ES-I3 (cell line): ENCODE measurements around the gene RASGEF1C.
"Not testable (repeated sequence)": the region's sequence is repeated elsewhere in the genome, so short reads cannot be mapped to it uniquely, and the experiment has no call there.

Experiments used
- H3K36me3 ChIP-seq: 2 replicates; pipeline ENCODE4 v1.6.1; 2013; ENCODE audit warnings: mild to moderate bottlenecking, low read length, control low read depth, moderate library complexity; ENCODE audit not compliant: insufficient read depth
- H3K4me1 ChIP-seq: 2 replicates; pipeline ENCODE4 v1.6.1; 2013; ENCODE audit warnings: mild to moderate bottlenecking, control low read depth, low read length; ENCODE audit not compliant: insufficient read depth
- H3K9ac ChIP-seq: 2 replicates; pipeline ENCODE4 v1.6.1; 2013; ENCODE audit warnings: low read depth, mild to moderate bottlenecking, low read length, moderate library complexity
- H3K9me3 ChIP-seq: 2 replicates; pipeline ENCODE4 v1.6.1; 2013; ENCODE audit warnings: mild to moderate bottlenecking, low read length, moderate library complexity; ENCODE audit not compliant: control insufficient read depth, insufficient read depth

RASGEF1C gene

DNA sequence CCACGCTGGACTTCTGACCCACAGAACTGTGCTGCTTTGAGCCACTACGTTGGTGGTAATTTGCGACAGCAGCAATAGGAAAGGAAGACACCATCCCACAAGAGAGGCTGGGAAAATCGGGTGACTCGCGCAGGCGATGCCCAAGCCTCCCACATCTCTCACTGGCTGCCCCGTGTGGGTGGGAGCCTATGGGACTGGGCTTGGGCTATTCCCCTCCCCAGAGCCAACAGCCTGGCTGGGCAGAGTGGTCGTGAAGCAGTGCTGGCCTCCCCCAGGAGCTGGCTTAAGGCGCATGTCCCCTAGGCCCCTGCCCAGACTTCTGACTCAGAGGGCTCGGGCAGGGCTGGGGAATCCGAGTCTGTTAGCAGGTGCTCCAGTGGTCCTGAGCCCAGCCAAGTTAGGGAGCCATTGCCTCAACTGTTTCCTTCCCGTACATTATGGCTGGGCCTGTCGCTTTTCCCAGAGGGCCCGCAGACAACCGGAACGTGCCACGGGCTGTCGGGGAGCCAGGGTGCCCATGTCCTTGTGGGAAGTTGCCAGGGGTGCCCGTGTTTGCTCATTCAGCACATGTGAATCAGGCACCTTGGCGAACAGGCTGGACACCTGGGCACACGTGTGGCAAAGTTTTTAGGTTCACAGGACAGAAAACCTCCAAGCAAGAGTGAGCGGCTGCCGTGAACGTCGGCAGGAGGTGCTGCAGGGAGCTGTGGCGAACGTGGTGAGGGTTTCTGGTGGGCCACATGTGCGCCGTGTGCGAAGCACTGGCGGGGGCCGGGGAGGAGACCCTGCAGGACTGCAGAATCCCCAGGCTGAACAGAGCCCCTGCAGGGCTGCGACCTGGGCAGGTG lies 7.0 kb upstream of the RASGEF1C start:
- H3K9ac ChIP-seq = no peak overlapping the region
- no peaks in the 10 kb centered on the region for H3K36me3 ChIP-seq
- peaks cover 4% of the 10 kb centered on the region; the same call in 1 of the 2 replicates for H3K9me3 ChIP-seq
- no peaks in the 10 kb centered on the region for H3K4me1 ChIP-seq

DNA sequence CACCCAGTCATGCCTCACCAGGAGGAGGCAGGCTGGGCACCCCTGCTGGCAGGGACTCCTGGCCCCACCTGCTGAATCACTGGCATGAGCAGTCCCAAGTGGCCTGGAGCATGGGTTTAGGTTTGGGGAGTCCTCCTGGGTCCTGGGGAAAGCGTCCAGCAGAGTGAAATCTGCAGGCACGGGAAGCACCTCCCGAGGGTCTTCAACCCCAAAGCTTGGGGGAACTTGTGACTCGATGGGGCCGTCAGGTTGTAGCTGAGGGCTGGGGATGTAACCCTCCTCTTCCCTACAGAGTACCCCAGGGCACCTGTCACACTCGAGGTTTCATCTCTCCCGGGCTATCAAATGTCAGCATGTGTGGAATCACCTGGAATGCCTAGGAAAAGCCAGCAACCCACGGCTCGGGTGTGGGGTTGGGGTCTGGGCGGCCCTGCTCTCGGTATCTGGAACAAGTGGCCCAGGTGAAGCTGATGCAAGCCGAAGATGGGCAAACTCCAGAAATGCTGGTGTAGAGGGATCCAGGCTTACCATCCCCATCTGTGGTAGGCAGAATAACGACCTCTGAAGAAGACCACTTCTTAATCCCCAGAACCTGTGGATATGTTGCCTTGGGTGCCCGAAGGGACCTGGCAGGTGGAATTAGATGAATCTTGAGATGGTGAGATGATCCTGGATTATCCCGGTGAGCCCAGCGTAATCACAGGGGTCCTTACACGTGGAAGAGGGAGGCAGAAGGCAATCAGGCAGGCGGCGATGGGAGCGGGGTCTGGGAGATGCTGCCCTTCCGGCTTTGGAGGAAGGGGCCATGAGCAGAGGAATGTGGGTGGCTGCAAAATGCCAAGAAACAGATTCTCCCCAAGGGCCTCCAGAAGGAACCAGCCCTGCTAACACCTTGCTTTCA lies 6.1 kb upstream of the RASGEF1C start:
- Histone ChIP-seq H3K9me3 (peaks cover 4% of the 10 kb centered on the region; the same call in 1 of the 2 replicates), H3K4me1 (no peaks in the 10 kb centered on the region), H3K36me3 (no peaks in the 10 kb centered on the region), H3K9ac (no peak overlapping the region)

DNA sequence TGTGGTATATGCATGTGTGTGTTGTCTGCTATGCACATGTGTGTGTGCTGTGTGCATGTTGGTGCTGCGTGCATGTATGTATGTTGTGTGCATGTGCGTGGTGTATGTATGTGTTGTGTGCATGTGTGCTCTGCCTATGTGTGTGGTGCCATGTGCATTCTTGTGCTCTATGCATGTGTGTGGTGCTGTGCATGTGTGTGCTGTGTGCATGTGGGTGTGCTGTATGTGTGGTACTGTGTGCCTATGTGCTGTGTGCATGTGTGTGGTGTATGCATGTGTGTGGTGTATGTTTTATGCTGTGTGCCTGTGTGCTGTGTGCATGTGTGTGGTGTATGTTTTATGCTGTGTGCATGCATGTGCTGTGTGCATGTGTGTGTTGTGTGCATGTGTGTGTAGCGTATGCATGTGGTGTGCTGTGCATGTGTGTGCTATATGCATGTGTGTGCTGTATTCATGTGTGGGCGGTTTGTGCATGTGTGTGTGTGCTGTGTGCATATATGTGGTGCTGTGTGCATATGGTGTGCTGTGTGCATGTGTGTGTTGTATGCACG lies 4.7 kb upstream of the RASGEF1C start:
- no peaks in the 10 kb centered on the region for H3K4me1 ChIP-seq
- H3K36me3 ChIP-seq = no peaks in the 10 kb centered on the region

DNA sequence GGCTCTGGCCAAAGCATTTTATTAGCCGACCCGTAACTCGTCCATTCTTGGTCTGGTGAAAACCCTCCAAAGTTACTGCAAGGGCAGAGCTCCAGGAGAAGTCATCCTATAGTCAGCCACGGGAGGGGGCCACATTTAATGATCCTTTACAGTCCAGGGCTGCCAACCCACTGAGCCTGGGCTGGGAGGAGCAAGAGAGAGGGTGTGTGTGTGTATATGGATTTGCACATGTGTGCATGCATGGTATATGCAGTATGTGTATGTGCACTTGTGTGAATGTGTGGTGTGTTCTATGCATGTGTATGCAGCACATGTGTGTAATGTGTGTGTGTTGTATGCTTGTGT lies 4.2 kb upstream of the RASGEF1C start:
- H3K9ac ChIP-seq = no peak overlapping the region
- H3K9me3 ChIP-seq = peaks cover 4% of the 10 kb centered on the region; the same call in 1 of the 2 replicates
- no peaks in the 10 kb centered on the region for H3K4me1 ChIP-seq
- H3K36me3 ChIP-seq = no peaks in the 10 kb centered on the region

More for the DNA sequence above, 4.7 kb upstream of the RASGEF1C start:
- no peak overlapping the region for H3K9ac ChIP-seq
- H3K9me3 ChIP-seq = peaks cover 4% of the 10 kb centered on the region; the same call in 1 of the 2 replicates

DNA sequence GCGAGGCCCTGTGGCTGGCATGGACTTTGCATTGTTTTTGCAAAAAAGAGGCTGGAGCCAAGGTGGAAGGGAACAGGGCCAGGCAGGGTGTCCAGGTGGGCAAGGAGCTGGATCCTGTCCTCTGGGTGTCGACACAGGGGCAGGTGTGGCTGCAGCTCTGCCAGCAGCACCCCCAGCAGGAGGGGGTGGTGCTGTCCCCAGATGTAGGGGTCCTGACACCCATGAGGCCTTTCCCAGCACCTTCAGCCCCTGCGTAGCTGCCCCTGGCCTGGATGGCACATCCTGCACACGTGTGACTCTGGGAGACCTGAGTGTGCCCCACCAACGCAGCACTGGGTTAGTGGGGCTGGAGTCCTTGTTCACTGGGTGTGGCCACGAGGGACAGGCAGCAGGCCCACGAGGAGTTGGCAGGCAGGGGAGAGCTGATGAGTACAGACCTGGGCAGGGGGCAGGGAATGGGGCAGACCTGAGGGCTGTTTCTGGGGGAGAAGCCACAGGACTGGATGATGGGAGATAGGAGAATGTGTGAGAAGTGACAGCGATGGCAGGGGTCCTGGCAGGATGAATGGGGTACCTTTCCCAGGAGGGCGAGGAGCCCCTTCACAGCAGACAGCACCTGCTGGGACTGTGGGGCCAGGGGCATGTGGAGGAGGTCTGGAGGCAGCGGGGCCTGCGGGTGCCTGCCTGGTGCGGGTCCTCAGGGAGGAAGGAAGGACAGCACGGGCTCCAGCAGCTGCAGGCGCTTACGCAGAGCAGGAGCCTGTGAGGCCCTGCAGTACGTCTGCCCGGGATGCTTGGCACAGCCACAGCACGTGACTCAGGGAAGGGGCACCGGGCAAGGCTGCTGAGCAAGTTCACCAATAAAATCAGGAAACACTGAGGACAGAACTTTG lies 3.6 kb upstream of the RASGEF1C start:
- no peak overlapping the region for H3K9ac ChIP-seq
- H3K4me1 ChIP-seq = no peaks in the 10 kb centered on the region
- peaks cover 4% of the 10 kb centered on the region; the same call in 1 of the 2 replicates for H3K9me3 ChIP-seq
- no peaks in the 10 kb centered on the region for H3K36me3 ChIP-seq

DNA sequence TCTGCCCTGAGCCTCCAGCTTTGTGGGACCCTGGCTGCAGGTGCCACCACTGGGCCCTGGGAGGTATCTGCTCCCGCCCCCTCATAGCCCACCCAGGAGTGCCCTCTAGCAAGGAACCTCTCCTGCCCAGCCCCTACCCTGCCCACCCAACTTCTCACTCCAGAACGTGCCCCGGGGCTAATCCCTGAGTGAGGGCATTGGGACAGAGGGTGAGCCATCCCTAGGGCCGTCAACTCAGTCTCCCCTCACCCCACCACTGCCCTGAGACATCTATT lies 2.7 kb upstream of the RASGEF1C start:
- H3K9ac ChIP-seq = no peak overlapping the region
- no peaks in the 10 kb centered on the region for H3K4me1 ChIP-seq
- H3K36me3 ChIP-seq = no peaks in the 10 kb centered on the region
- H3K9me3 ChIP-seq = peaks cover 4% of the 10 kb centered on the region; the same call in 1 of the 2 replicates

DNA sequence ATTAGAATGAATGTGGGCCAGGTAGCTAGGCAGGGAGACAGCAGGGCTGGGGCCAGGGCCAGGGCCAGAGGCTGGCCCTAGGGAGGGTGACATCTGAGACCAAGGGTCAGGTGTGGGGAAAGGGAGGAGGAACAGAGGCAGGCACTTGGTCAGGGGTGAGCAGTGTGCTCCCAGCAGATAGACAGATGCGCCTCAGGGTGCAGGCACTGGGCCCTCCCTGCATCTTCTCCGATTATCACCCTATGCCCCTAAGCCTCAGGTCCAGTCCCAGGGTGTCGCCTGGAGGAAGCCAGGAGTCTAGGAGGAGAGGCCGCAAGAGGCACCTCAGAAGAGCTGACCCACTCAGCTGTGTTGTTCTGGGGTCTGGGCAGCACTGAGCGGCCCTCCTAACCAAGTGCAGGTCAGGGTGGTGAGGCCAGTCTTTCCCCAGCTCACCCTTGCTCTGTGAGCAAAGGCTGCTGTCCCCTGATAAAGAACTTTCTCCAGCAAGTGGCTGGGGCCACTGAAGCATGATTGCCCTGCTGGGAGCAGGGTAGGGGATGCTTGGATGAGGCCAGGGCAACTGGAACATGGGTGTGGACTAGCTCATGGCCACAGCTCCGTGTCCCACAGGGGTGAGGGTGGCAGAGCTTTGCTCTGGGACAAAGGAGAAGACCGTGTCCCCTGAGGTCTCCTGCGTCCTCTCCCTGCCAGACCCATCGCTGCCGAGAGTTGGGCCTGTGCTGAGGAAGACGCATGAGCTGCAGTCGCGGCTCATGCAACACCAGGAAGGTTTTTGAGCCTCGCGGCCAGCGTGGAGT lies 2.1 kb upstream of the RASGEF1C start:
- H3K36me3 ChIP-seq = no peaks in the 10 kb centered on the region
- no peaks in the 10 kb centered on the region for H3K9me3 ChIP-seq
- H3K4me1 ChIP-seq = no peaks in the 10 kb centered on the region
- no peak overlapping the region for H3K9ac ChIP-seq

DNA sequence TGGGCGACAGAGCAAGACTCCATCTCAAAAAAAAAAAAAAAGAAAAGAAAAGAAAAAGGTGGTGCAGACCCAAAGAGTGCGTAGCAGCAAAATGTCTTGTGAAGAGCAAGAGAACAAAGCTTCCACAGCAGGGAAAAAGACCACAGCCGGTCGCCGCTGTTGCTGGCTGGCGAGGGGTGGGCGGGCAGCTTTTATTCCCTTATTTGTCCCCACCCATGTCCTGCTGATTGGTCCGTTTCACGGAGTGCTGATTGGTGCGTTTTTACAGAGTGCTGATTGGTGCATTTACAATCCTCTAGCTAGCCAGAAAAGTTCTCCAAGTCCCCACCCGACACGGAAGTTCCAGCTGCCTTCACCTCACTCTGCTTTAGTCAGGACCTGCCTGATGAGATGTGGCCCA lies 1.1 kb upstream of the RASGEF1C start:
- not testable (repeated sequence) for H3K9ac ChIP-seq, H3K9me3 ChIP-seq, H3K36me3 ChIP-seq, H3K4me1 ChIP-seq

DNA sequence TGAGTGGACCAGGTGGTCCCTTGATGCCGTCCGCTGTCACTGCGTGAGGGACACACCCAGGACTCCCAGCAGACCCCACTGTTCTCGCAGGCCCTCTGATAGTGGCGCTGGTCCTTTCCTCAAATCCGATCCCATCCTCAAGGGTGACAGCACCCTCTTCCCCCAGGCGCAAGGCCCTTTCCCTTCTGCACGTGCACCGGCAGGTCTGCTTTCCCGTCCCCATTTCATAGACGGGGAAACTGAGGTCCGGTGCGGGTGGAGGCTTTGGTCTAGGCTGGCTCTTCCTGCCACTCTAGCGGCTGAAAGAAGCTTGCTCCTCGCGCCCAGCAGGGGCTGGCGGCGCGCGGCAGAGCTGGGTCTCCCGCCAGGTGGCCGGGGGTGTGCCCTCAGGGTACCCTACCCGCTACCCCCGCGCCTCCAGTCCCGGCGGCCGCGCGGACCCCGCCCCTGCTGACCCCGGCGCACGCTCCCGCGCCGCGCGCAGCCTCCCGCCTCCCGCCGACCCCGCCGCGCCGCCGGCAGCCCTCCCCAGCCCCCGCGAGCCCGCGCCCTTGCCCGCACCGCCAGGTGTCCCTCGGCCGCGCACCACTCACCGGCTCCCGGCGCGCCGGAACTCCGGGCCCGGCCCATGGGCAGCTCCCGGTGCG lies 453 bp downstream of the RASGEF1C start:
- H3K36me3 ChIP-seq = no peaks in the 10 kb centered on the region
- H3K9me3 ChIP-seq = no peaks in the 10 kb centered on the region
- no peaks in the 10 kb centered on the region for H3K4me1 ChIP-seq
- peak overlapping the region; percentile 39; the same call in 1 of the 2 replicates for H3K9ac ChIP-seq

DNA sequence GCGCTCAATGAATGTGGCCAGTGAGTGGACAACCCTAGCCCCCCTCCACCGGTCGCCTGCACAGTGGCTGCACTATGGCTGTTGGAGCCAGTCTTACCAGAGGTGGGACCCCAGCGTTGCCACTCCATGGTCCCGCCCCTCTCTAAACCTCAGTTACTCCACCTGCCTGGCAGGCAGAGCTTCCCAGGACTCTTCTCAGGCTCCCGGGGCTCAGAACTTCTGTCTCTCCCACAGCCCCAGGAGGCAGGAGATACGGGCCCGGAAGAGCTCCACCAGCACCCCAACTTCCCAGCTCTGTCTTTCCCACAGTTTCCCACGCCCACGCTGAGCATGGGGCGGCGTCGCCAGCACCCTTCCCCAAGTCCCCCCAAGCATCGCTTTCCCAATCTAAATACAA lies 975 bp downstream of the RASGEF1C start:
- no peaks in the 10 kb centered on the region for H3K4me1 ChIP-seq
- H3K9ac ChIP-seq = peak overlapping the region; percentile 39; the same call in 1 of the 2 replicates
- no peaks in the 10 kb centered on the region for H3K36me3 ChIP-seq
- no peaks in the 10 kb centered on the region for H3K9me3 ChIP-seq

DNA sequence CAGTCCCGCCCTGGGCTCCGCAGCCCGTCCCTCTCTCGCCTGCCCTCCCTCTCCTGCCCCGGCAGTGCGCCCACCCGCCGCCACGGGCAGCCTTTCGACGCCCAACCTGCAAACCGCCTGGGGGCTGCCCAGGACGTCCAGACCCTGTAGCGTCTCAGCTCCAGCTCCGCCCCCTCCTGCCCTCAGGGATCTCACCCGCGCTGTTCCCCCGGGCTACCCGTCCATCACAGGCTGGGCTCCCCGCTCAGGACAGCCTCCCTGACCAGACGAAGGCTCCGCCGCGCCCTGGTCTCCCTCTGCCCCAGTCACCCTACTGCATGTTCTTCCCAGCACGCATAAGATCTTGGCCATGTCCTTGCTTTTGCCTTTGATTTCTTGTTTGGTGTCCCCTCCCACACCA lies 1.4 kb downstream of the RASGEF1C start:
- H3K9ac ChIP-seq = peak overlapping the region; percentile 39; the same call in 1 of the 2 replicates
- H3K36me3 ChIP-seq = no peaks in the 10 kb centered on the region
- no peaks in the 10 kb centered on the region for H3K9me3 ChIP-seq
- no peaks in the 10 kb centered on the region for H3K4me1 ChIP-seq

DNA sequence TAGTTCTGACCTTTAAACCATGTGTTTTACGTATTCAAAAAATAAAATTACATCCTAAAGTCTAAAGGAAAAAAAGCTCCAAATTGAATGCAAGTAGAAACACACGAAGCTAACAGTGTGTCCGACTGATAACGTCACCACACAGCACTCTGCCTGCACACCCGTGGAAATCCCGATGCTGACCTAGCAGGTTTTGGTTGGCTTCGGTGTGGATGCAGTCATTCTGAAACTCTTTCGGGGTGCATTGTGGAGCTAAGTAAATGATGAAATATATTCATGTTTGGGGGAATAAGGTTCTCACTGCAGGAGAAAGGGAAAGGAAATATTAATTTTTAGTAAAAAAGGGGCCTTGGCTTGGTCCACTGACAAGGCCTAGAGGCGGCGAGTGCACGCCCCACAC lies 2.0 kb downstream of the RASGEF1C start:
- Histone ChIP-seq H3K36me3 (no peaks in the 10 kb centered on the region), H3K9ac (no peak overlapping the region), H3K4me1 (no peaks in the 10 kb centered on the region), H3K9me3 (no peaks in the 10 kb centered on the region)

DNA sequence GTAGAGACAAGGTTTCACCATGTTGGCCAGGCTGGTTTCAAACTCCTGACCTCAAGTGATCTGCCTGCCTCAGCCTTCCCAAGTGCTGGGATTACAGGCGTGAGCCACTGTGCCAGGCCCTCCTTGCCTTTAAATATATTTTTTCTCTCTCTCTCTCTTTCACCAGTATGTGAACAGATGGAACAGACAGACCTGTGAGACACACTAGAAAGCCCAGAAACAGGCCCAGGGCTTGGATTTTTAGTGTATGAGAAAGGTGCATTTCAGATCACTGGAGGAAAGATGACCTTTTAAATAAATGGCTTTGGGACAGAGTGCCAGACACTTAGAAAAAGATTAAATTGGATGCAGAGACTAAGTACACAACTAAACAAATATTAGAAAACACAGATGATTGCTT lies 3.1 kb downstream of the RASGEF1C start:
- no peaks in the 10 kb centered on the region for H3K36me3 ChIP-seq
- no peaks in the 10 kb centered on the region for H3K9me3 ChIP-seq
- no peaks in the 10 kb centered on the region for H3K4me1 ChIP-seq
- H3K9ac ChIP-seq = no peak overlapping the region
